T-cell (primary cell): ENCODE results near the gene RERE. TPM values are rescaled to one million over a fixed set of nuclear protein-coding genes. Genes with fewer than 3 reads are reported as not detected.

ENCODE experiments used
- ATAC-seq, 4 experiments: fragments of 200-7000 bp in 3 of 4; fragments of 150-1000 bp in 1 of 4; cut with Tn5 transposase; replicated peaks in 1 of 4; 1 replicate in 3 of 4; 2 replicates in 1 of 4; pipeline ENCODE4 v1.10.0; 2021; ENCODE audit warnings: moderate library complexity in 3 of 4, mild to moderate bottlenecking in 2 of 4, moderate number of reproducible peaks in 1 of 4
- CTCF ChIA-PET, 2 donors: fragments of 300-600 bp; sonication (Branson Sonifier 250); formaldehyde crosslinking; loops; one replicate each; lab custom pipeline; 2022; ENCODE audit warnings: antibody characterized with exemption in 2 of 2; lab: Charles Lee
- POLR2A ChIA-PET, 2 donors: fragments of 300-600 bp; sonication (Branson Sonifier 250); formaldehyde crosslinking; loops; one replicate each; lab custom pipeline; 2022; ENCODE audit warnings: antibody characterized with exemption in 2 of 2; lab: Charles Lee
- DNase-seq, 35 experiments: peaks; one replicate each; pipeline versions ENCODE4 v3.0.0 to v3.0.0-alpha.2; 2013 to 2023
- H3K27ac ChIP-seq: one replicate; pipeline ENCODE4 v1.5.1; 2013; ENCODE audit warnings: low read length
- H3K27me3 ChIP-seq, 2 experiments: replicated peaks in 1 of 2; 1 replicate in 1 of 2; 2 replicates in 1 of 2; pipeline versions ENCODE4 v1.6.1 to v1.7.0; 2013; ENCODE audit warnings: low read length in 1 of 2, mixed read lengths in 1 of 2; ENCODE audit not compliant: control insufficient read depth in 2 of 2, insufficient read depth in 2 of 2; ENCODE audit errors: extremely low read depth in 1 of 2
- H3K36me3 ChIP-seq, 2 donors: 1 replicate in 1 of 2; 2 replicates in 1 of 2; pipeline versions ENCODE4 v1.6.1 to v1.7.0; 2013; ENCODE audit warnings: low read length in 1 of 2; ENCODE audit not compliant: control insufficient read depth in 2 of 2, insufficient read depth in 1 of 2; ENCODE audit errors: extremely low read depth in 1 of 2
- H3K4me1 ChIP-seq, 2 experiments: 1 replicate in 1 of 2; 2 replicates in 1 of 2; pipeline versions ENCODE4 v1.6.1 to v1.7.0; 2013; ENCODE audit warnings: low read length in 2 of 2, mixed read lengths in 1 of 2; ENCODE audit not compliant: insufficient read depth in 2 of 2, control insufficient read depth in 1 of 2; ENCODE audit errors: extremely low read depth in 1 of 2
- H3K4me3 ChIP-seq, 2 donors: 1 replicate in 1 of 2; 2 replicates in 1 of 2; pipeline versions ENCODE4 v1.5.1 to v1.7.0; 2013; ENCODE audit warnings: mild to moderate bottlenecking in 2 of 2, low read length in 1 of 2, moderate library complexity in 1 of 2; ENCODE audit not compliant: control insufficient read depth in 1 of 2; ENCODE audit errors: extremely low read depth in 1 of 2
- H3K9me3 ChIP-seq: 2 replicates; pipeline ENCODE4 v1.7.0; 2013
- H3K27ac Mint-ChIP-seq, 2 donors: one replicate each; pipeline ENCODE4 v1.8.0; 2020 to 2021; ENCODE audit warnings: mild to moderate bottlenecking in 2 of 2, mixed read lengths in 2 of 2
- H3K27me3 Mint-ChIP-seq, 2 donors: one replicate each; pipeline ENCODE4 v1.8.0; 2021 to 2022; ENCODE audit warnings: mixed read lengths in 2 of 2
- H3K36me3 Mint-ChIP-seq: one replicate; pipeline ENCODE4 v1.8.0; 2021; ENCODE audit warnings: mixed read lengths
- H3K4me1 Mint-ChIP-seq, 3 donors: one replicate each; pipeline ENCODE4 v1.8.0; 2020 to 2022; ENCODE audit warnings: mixed read lengths in 3 of 3, mild to moderate bottlenecking in 1 of 3
- H3K4me3 Mint-ChIP-seq, 3 donors: one replicate each; pipeline ENCODE4 v1.8.0; 2020 to 2022; ENCODE audit warnings: mild to moderate bottlenecking in 3 of 3, mixed read lengths in 3 of 3, moderate library complexity in 3 of 3
- H3K9me3 Mint-ChIP-seq, 3 donors: one replicate each; pipeline ENCODE4 v1.8.0; 2020 to 2022; ENCODE audit warnings: mixed read lengths in 3 of 3
- WGBS: methylation state at CpG from one replicate; pipeline ENCODE4 v1.1.5; 2013; ENCODE audit warnings: missing lambda C conversion rate; ENCODE audit not compliant: insufficient coverage; 5-methylcytosine and 5-hydroxymethylcytosine counted together
- total RNA-seq, 35 experiments: library from RNA in 6 of 35; stranded (reverse) in 6 of 35; fragments of 120-200 nt in 1 of 35; gene quantifications; one replicate each; pipeline versions ENCODE4 v1.2.1 to v1.2.4 and lab custom pipeline; 2013 to 2026

Gene RERE
- total RNA-seq, 5 donors from 2014 or later (not counting 1 experiment from before 2014, with no cell fraction given): 85.1 to 116 (median 103) TPM

DNA sequence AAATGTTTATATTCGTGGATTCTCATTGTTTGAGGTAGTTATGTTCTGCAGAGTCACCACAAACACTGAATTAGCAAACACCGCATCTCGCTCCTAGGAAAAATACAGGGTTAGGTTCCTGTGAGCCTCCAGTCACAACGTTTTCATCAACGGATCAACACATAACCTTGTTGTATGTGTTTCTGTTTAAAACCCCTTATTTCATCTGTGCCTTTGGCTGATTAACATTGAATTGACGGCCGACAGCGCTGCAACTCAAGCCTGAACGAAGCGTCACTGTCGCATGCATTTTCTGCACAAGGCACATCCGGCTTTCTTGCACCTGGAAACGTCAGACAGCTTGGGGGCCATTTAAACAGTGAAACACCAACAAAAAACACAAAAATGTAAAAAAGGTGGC, 491.2 kb downstream of the RERE start:
- H3K4me1 Mint-ChIP-seq: no peaks in the 10 kb centered on the region
- ATAC-seq: no peak
- no peak for DNase-seq
- H3K27me3 Mint-ChIP-seq: no peaks in the 10 kb centered on the region
- no peak overlapping the region for H3K27ac Mint-ChIP-seq
- H3K9me3 ChIP-seq: no peaks in the 10 kb centered on the region
- no peaks in the 10 kb centered on the region for H3K36me3 ChIP-seq
- H3K36me3 Mint-ChIP-seq: peaks cover 5% of the 10 kb centered on the region
- WGBS: 91% methylated on average over 12 of the region's 13 CpGs
- H3K4me3 Mint-ChIP-seq: no peak overlapping the region
- H3K4me1 ChIP-seq: no peaks in the 10 kb centered on the region
- no peaks in the 10 kb centered on the region for H3K27me3 ChIP-seq
- H3K4me3 ChIP-seq: no peak overlapping the region
- ChIA-PET POLR2A (no interaction called here), CTCF (no interaction called here)
- H3K9me3 Mint-ChIP-seq: peaks cover 0 to 4% (median 0%) of the 10 kb centered on the region in 3 donors
- H3K27ac ChIP-seq: no peak overlapping the region

DNA sequence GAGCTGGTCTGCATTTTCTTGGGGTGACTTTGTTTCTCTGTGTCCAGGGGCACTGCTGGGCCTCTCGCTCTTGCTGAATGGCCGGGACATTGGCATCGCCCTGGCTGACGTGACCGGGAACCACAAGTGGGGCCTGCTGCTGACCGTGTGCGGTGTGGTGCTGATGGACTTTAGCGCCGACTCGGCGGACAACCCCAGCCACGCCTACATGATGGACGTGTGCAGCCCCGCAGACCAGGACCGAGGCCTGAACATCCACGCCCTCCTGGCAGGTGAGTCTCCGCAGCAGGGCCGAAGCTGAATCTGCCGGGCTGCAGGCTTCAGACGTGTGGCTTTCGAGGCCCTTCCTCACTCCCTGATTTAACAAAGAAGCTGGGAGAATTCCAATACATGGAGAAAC, 491.7 kb downstream of the RERE start:
- ChIA-PET CTCF (no interaction called here), POLR2A (no interaction called here)
- no peak for ATAC-seq

DNA sequence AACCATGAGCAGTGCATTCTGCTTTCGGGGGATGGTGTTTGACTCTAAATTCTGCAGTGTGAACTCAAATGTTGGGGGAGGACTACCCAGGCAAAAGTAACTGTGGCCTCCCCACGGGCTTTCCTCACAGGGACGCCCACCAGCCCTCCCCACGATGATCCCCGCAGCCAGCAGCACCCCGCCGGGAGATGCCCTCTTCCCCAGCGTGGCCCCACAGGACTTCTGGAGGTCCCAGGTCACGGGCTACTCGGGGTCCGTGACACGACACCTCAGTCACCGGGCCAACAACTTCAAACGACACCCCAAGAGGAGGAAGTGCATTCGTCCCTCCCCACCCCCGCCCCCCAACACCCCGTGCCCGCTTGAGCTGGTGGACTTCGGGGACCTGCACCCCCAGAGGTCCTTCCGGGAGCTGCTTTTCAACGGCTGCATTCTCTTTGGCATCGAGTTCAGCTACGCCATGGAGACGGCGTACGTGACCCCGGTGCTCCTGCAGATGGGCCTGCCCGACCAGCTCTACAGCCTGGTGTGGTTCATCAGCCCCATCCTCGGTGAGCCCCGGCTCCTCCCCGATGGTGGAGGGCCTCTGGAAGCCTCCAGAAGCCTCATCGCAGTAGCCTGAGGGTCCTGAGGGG, 493.1 kb downstream of the RERE start:
- Histone ChIP-seq H3K27me3 (no peaks in the 10 kb centered on the region), H3K36me3 (no peaks in the 10 kb centered on the region), H3K4me3 (no peak overlapping the region), H3K27ac (no peak overlapping the region), H3K4me1 (no peaks in the 10 kb centered on the region), H3K9me3 (no peaks in the 10 kb centered on the region)
- Mint-ChIP-seq H3K9me3 (peaks cover 0 to 4% (median 0%) of the 10 kb centered on the region in 3 donors), H3K27ac (no peak overlapping the region), H3K36me3 (peaks cover 5% of the 10 kb centered on the region), H3K4me3 (no peak overlapping the region), H3K27me3 (no peaks in the 10 kb centered on the region), H3K4me1 (no peaks in the 10 kb centered on the region)
- POLR2A ChIA-PET: interaction anchor here in 1 of 2 donors (0.6 kb wide), 1 partner anchor 509 kb away, joined by 4 read pairs; no protein-coding TSS in a partner anchor
- WGBS: 89% methylated on average over 23 of the region's 32 CpGs
- CTCF ChIA-PET: no interaction called here
- DNase-seq (no peak), ATAC-seq (no peak)

More for the DNA sequence above, 491.7 kb downstream of the RERE start:
- Histone ChIP-seq H3K4me1 (no peaks in the 10 kb centered on the region), H3K27me3 (no peaks in the 10 kb centered on the region), H3K36me3 (no peaks in the 10 kb centered on the region), H3K27ac (no peak overlapping the region), H3K9me3 (no peaks in the 10 kb centered on the region), H3K4me3 (no peak overlapping the region)
- DNase-seq: no peak
- Mint-ChIP-seq H3K36me3 (peaks cover 5% of the 10 kb centered on the region), H3K4me1 (no peaks in the 10 kb centered on the region), H3K4me3 (no peak overlapping the region), H3K27me3 (no peaks in the 10 kb centered on the region), H3K9me3 (peaks cover 0 to 4% (median 0%) of the 10 kb centered on the region in 3 donors), H3K27ac (no peak overlapping the region)
- WGBS: 97% methylated on average over 20 of the region's 21 CpGs

DNA sequence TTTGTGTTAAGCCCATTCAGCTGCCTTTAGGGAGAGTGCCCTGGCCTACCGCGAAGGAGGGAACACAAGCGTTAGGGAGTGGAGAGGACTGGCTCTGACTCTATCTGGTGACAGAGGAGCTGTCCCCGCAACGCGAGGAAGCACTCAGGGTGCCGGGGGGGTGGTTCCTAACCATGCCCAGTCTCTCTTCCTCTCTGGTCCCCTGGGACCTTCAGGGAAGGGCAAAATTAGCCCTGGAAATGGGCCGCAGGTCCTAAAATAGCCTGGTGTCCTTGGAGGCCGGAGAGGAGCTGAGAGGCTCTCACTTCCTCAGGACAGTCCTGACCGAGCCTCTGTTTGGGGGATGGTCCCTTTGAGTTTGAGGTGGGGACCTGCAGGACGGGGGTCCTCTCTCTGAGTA, 493.7 kb downstream of the RERE start:
- H3K27me3 Mint-ChIP-seq: no peaks in the 10 kb centered on the region
- Histone ChIP-seq H3K9me3 (no peaks in the 10 kb centered on the region), H3K4me3 (no peak overlapping the region), H3K36me3 (no peaks in the 10 kb centered on the region), H3K27me3 (peaks cover 0 to 1% of the 10 kb centered on the region in 2 experiments), H3K4me1 (peaks cover 0 to 2% of the 10 kb centered on the region in 2 experiments), H3K27ac (no peak overlapping the region)
- CTCF ChIA-PET: no interaction called here
- H3K27ac Mint-ChIP-seq: no peak overlapping the region
- no peak for ATAC-seq
- DNase-seq: no peak
- POLR2A ChIA-PET: no interaction called here
- no peak overlapping the region for H3K4me3 Mint-ChIP-seq
- H3K36me3 Mint-ChIP-seq: peaks cover 5% of the 10 kb centered on the region
- WGBS: 82% methylated on average over 8 of the region's 11 CpGs
- H3K9me3 Mint-ChIP-seq: peaks cover 0 to 4% (median 0%) of the 10 kb centered on the region in 3 donors
- peaks cover under 1% of the 10 kb centered on the region in 3 donors for H3K4me1 Mint-ChIP-seq

DNA sequence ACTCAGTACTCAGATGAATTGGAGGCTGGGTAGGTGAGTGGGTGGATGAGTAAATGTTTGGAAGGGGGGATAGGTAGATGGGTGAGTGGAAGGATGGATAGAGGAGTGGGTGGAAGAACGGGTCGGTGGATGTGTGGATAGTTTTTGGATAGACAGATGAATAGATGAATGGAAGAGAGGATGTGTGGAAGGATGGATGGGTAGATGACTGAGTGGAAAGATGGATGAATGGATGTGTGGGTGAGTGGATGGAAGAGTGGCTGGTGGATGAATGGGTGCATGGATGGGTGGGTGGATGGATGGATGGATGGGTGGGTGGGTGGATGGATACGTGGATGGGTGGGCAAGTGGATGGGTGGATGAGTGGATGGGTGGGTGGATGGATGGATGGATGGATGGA, 495.8 kb downstream of the RERE start:
- H3K9me3 Mint-ChIP-seq: peaks cover 0 to 4% (median 0%) of the 10 kb centered on the region in 3 donors
- H3K4me3 ChIP-seq: no peak overlapping the region
- peaks cover 5% of the 10 kb centered on the region for H3K36me3 Mint-ChIP-seq
- ATAC-seq (no peak), DNase-seq (no peak)
- H3K9me3 ChIP-seq: no peaks in the 10 kb centered on the region
- no peak overlapping the region for H3K27ac ChIP-seq
- WGBS: 79% methylated on average over 3 of the region's 3 CpGs
- H3K4me1 ChIP-seq: peaks cover 0 to 14% of the 10 kb centered on the region in 2 experiments
- H3K36me3 ChIP-seq: no peaks in the 10 kb centered on the region
- H3K27ac Mint-ChIP-seq: no peak overlapping the region
- peaks cover 6 to 7% (median 7%) of the 10 kb centered on the region in 3 donors for H3K4me1 Mint-ChIP-seq
- ChIA-PET POLR2A (no interaction called here), CTCF (no interaction called here)
- peaks cover 3 to 4% of the 10 kb centered on the region in 2 donors for H3K27me3 Mint-ChIP-seq
- H3K27me3 ChIP-seq: peaks cover 4 to 19% of the 10 kb centered on the region in 2 experiments
- no peak overlapping the region for H3K4me3 Mint-ChIP-seq

DNA sequence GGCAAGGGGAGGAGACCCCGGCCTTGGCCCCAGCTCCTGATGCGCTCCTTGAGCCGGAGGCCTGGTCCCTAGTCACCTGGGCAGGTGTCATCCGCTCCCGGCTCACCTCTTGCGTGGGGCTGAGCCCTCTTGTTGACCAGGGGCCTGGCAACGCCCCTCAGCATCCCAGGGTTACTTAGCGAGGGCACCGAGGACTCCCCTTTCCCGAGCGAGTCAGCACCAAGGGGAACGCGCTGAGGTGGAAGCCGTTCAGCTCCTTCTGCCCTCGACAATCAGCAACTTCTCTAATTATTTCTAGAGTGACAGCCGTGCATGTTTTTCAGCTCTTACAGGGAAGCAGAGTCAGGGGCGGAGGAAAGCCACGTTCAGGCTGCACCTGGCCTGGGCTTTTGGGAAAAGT, 499.0 kb downstream of the RERE start:
- Mint-ChIP-seq H3K27me3 (peaks cover 29 to 30% of the 10 kb centered on the region in 2 donors), H3K9me3 (peaks cover 0 to 4% (median 0%) of the 10 kb centered on the region in 3 donors), H3K4me1 (peaks cover 11 to 22% (median 15%) of the 10 kb centered on the region in 3 donors), H3K4me3 (peak overlapping the region; percentile 67 to 81 (median 73)), H3K36me3 (no peaks in the 10 kb centered on the region), H3K27ac (no peak overlapping the region)
- H3K4me3 ChIP-seq: peak overlapping the region; percentile 52 to 65
- WGBS: 19% methylated on average over 18 of the region's 18 CpGs
- DNase-seq: peak in 3 of 35 experiments; percentile 9 to 30 (median 12)
- peak in 3 of 4 experiments; percentile 12 to 21 (median 19) for ATAC-seq
- peaks cover 0 to 22% of the 10 kb centered on the region in 2 experiments for H3K4me1 ChIP-seq
- ChIA-PET CTCF (interaction anchor here in 1 of 2 donors (1.6 kb wide), 1 partner anchor 303 kb away, joined by 7 read pairs; no protein-coding TSS in a partner anchor), POLR2A (no interaction called here)
- no peak overlapping the region for H3K27ac ChIP-seq
- no peaks in the 10 kb centered on the region for H3K9me3 ChIP-seq
- peaks cover 4 to 49% of the 10 kb centered on the region in 2 experiments for H3K27me3 ChIP-seq
- no peaks in the 10 kb centered on the region for H3K36me3 ChIP-seq
